ENCODE results near the gene KIR3DL1.

DNA sequence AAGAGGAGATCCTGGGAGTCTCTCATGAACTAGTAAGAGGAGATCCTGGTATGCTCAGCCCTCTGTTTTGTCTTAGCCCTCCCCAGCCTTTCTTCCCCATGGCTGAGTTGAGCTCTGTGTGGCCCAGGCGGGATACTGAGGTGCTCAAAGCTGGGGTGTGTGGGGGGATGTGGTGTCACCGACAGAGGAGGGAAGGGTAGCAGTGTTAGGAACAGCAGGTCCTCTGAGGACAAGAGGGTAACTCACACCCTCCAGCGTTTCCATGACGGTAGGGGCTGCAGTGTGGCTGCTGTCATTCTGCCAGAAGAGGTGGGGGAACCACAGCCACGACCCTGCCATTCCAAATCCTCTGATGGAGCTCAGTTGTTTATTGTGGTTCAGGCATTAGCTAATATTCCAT lies 12.2 kb upstream of the KIR3DL1 start:
- no peak for TF ChIP-seq BHLHE40 (IDR thresholded peaks at IDR 0.05; ENCODE audit: low read depth, low read length)
- TF ChIP-seq, protein P1, sequence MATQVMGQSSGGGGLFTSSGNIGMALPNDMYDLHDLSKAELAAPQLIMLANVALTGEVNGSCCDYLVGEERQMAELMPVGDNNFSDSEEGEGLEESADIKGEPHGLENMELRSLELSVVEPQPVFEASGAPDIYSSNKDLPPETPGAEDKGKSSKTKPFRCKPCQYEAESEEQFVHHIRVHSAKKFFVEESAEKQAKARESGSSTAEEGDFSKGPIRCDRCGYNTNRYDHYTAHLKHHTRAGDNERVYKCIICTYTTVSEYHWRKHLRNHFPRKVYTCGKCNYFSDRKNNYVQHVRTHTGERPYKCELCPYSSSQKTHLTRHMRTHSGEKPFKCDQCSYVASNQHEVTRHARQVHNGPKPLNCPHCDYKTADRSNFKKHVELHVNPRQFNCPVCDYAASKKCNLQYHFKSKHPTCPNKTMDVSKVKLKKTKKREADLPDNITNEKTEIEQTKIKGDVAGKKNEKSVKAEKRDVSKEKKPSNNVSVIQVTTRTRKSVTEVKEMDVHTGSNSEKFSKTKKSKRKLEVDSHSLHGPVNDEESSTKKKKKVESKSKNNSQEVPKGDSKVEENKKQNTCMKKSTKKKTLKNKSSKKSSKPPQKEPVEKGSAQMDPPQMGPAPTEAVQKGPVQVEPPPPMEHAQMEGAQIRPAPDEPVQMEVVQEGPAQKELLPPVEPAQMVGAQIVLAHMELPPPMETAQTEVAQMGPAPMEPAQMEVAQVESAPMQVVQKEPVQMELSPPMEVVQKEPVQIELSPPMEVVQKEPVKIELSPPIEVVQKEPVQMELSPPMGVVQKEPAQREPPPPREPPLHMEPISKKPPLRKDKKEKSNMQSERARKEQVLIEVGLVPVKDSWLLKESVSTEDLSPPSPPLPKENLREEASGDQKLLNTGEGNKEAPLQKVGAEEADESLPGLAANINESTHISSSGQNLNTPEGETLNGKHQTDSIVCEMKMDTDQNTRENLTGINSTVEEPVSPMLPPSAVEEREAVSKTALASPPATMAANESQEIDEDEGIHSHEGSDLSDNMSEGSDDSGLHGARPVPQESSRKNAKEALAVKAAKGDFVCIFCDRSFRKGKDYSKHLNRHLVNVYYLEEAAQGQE (IDR thresholded peaks at IDR 0.05), result no peak
- TF ChIP-seq EP300 (IDR thresholded peaks at IDR 0.05), result no peak
- TF ChIP-seq RNF2 (IDR thresholded peaks at IDR 0.05; ENCODE audit: borderline replicate concordance, low read depth), result no peak
- TF ChIP-seq, protein P2, sequence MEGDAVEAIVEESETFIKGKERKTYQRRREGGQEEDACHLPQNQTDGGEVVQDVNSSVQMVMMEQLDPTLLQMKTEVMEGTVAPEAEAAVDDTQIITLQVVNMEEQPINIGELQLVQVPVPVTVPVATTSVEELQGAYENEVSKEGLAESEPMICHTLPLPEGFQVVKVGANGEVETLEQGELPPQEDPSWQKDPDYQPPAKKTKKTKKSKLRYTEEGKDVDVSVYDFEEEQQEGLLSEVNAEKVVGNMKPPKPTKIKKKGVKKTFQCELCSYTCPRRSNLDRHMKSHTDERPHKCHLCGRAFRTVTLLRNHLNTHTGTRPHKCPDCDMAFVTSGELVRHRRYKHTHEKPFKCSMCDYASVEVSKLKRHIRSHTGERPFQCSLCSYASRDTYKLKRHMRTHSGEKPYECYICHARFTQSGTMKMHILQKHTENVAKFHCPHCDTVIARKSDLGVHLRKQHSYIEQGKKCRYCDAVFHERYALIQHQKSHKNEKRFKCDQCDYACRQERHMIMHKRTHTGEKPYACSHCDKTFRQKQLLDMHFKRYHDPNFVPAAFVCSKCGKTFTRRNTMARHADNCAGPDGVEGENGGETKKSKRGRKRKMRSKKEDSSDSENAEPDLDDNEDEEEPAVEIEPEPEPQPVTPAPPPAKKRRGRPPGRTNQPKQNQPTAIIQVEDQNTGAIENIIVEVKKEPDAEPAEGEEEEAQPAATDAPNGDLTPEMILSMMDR (IDR thresholded peaks at IDR 0.05), result no peak
- no peak for TF ChIP-seq JUNB (IDR thresholded peaks at IDR 0.05)
- TF ChIP-seq KDM1A (IDR thresholded peaks at IDR 0.05; ENCODE audit: low read depth), result no peak
- TF ChIP-seq RAD21 (conservative IDR thresholded peaks at IDR 0.05 in 1 of 2, IDR thresholded peaks at IDR 0.05 in 1 of 2), result no peak
- TF ChIP-seq CEBPB (IDR thresholded peaks at IDR 0.05), result no peak
- TF ChIP-seq, protein P3, sequence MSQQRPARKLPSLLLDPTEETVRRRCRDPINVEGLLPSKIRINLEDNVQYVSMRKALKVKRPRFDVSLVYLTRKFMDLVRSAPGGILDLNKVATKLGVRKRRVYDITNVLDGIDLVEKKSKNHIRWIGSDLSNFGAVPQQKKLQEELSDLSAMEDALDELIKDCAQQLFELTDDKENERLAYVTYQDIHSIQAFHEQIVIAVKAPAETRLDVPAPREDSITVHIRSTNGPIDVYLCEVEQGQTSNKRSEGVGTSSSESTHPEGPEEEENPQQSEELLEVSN (IDR thresholded peaks at IDR 0.05; ENCODE audit: borderline replicate concordance, low read depth), result no peak
